ENCODE data around the gene PGAM5. TPM values are rescaled to one million over a fixed set of nuclear protein-coding genes. Genes with fewer than 3 reads are reported as not detected.

PGAM5 gene
- total and polyA plus RNA-seq, 2 of the 13 experiments (the other 11 are each of a cell fraction or from before 2014, with no cell fraction given): 18.0 to 77.9 TPM

DNA sequence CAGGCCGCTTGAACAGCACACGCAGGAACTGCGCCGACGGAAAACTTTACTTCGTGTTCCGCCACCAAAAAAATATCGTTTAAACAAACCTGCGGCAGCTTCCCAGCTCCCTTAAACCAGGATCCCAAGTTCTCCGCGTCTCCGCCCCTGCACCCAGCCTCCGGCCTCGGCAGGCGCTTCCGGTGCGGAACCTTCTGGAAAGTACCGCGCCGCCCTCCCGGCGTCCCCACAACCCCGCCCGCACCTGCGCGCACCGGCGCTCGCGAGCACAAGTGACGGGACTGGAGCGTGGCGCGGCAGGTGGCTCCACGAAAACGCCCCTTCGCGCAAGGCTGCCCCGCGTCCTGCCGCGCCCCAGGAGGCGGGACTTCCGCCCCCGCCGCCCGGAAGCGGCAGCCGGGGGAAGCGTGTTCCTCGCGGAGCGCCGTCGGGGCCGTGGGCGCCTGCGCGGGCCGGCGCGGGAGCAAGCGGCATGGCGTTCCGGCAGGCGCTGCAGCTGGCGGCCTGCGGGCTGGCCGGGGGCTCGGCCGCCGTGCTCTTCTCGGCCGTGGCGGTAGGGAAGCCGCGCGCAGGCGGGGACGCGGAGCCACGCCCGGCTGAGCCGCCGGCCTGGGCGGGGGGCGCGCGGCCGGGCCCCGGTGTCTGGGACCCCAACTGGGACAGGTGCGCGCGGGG, at the start of gene PGAM5 (continued):
- TF ChIP-seq, protein P1, sequence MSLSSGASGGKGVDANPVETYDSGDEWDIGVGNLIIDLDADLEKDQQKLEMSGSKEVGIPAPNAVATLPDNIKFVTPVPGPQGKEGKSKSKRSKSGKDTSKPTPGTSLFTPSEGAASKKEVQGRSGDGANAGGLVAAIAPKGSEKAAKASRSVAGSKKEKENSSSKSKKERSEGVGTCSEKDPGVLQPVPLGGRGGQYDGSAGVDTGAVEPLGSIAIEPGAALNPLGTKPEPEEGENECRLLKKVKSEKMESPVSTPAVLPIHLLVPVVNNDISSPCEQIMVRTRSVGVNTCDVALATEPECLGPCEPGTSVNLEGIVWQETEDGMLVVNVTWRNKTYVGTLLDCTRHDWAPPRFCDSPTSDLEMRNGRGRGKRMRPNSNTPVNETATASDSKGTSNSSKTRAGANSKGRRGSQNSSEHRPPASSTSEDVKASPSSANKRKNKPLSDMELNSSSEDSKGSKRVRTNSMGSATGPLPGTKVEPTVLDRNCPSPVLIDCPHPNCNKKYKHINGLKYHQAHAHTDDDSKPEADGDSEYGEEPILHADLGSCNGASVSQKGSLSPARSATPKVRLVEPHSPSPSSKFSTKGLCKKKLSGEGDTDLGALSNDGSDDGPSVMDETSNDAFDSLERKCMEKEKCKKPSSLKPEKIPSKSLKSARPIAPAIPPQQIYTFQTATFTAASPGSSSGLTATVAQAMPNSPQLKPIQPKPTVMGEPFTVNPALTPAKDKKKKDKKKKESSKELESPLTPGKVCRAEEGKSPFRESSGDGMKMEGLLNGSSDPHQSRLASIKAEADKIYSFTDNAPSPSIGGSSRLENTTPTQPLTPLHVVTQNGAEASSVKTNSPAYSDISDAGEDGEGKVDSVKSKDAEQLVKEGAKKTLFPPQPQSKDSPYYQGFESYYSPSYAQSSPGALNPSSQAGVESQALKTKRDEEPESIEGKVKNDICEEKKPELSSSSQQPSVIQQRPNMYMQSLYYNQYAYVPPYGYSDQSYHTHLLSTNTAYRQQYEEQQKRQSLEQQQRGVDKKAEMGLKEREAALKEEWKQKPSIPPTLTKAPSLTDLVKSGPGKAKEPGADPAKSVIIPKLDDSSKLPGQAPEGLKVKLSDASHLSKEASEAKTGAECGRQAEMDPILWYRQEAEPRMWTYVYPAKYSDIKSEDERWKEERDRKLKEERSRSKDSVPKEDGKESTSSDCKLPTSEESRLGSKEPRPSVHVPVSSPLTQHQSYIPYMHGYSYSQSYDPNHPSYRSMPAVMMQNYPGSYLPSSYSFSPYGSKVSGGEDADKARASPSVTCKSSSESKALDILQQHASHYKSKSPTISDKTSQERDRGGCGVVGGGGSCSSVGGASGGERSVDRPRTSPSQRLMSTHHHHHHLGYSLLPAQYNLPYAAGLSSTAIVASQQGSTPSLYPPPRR (CRISPR knock-in tag; IDR thresholded peaks at IDR 0.05; ENCODE audit: borderline replicate concordance): no peak
- TF ChIP-seq, protein P2, sequence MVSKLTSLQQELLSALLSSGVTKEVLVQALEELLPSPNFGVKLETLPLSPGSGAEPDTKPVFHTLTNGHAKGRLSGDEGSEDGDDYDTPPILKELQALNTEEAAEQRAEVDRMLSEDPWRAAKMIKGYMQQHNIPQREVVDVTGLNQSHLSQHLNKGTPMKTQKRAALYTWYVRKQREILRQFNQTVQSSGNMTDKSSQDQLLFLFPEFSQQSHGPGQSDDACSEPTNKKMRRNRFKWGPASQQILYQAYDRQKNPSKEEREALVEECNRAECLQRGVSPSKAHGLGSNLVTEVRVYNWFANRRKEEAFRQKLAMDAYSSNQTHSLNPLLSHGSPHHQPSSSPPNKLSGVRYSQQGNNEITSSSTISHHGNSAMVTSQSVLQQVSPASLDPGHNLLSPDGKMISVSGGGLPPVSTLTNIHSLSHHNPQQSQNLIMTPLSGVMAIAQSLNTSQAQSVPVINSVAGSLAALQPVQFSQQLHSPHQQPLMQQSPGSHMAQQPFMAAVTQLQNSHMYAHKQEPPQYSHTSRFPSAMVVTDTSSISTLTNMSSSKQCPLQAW (CRISPR knock-in tag; IDR thresholded peaks at IDR 0.05): no peak; the same call in 1 of the 2 replicates
- peak; percentile 87 for TF ChIP-seq GATAD2A (CRISPR knock-in tag; IDR thresholded peaks at IDR 0.05)
- no peak for TF ChIP-seq CC2D1A (CRISPR knock-in tag; IDR thresholded peaks at IDR 0.05)
- 0 out of 2 replicates have a peak, but pooled peaks have one; percentile 62 for TF ChIP-seq KDM4B (CRISPR knock-in tag; IDR thresholded peaks at IDR 0.05)
- TF ChIP-seq, protein P3, sequence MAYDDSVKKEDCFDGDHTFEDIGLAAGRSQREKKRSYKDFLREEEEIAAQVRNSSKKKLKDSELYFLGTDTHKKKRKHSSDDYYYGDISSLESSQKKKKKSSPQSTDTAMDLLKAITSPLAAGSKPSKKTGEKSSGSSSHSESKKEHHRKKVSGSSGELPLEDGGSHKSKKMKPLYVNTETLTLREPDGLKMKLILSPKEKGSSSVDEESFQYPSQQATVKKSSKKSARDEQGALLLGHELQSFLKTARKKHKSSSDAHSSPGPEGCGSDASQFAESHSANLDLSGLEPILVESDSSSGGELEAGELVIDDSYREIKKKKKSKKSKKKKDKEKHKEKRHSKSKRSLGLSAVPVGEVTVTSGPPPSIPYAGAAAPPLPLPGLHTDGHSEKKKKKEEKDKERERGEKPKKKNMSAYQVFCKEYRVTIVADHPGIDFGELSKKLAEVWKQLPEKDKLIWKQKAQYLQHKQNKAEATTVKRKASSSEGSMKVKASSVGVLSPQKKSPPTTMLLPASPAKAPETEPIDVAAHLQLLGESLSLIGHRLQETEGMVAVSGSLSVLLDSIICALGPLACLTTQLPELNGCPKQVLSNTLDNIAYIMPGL (CRISPR knock-in tag; IDR thresholded peaks at IDR 0.05; ENCODE audit: borderline replicate concordance in 1 of 2, low read depth in 1 of 2): peak; percentile 41 to 76; a peak in 3 of 4 replicates
- peak; percentile 50; the same call in 1 of the 2 replicates for TF ChIP-seq CBX5 (CRISPR knock-in tag; IDR thresholded peaks at IDR 0.05; ENCODE audit: borderline replicate concordance)
- TF ChIP-seq ZNF382 (CRISPR knock-in tag; IDR thresholded peaks at IDR 0.05; ENCODE audit: borderline replicate concordance): no peak
- peak; percentile 89; the same call in 1 of the 2 replicates for TF ChIP-seq ZNF749 (CRISPR knock-in tag; IDR thresholded peaks at IDR 0.05; ENCODE audit: borderline replicate concordance)
- TF ChIP-seq, protein P4, sequence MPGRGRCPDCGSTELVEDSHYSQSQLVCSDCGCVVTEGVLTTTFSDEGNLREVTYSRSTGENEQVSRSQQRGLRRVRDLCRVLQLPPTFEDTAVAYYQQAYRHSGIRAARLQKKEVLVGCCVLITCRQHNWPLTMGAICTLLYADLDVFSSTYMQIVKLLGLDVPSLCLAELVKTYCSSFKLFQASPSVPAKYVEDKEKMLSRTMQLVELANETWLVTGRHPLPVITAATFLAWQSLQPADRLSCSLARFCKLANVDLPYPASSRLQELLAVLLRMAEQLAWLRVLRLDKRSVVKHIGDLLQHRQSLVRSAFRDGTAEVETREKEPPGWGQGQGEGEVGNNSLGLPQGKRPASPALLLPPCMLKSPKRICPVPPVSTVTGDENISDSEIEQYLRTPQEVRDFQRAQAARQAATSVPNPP (CRISPR knock-in tag; IDR thresholded peaks at IDR 0.05): peak; percentile 97
- TF ChIP-seq KMT2B (CRISPR knock-in tag; IDR thresholded peaks at IDR 0.05): peak; percentile 89
- peak; percentile 46 for TF ChIP-seq HNRNPK (IDR thresholded peaks at IDR 0.05; ENCODE audit: low read depth, low read length, poor library complexity, severe bottlenecking)
- no peak; the same call in 1 of the 2 replicates for TF ChIP-seq ZNF33B (CRISPR knock-in tag; IDR thresholded peaks at IDR 0.05)
- TF ChIP-seq, protein P5, sequence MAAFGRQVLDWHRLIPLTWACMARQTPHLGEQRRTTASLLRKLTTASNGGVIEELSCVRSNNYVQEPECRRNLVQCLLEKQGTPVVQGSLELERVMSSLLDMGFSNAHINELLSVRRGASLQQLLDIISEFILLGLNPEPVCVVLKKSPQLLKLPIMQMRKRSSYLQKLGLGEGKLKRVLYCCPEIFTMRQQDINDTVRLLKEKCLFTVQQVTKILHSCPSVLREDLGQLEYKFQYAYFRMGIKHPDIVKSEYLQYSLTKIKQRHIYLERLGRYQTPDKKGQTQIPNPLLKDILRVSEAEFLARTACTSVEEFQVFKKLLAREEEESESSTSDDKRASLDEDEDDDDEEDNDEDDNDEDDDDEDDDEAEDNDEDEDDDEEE (CRISPR knock-in tag; IDR thresholded peaks at IDR 0.05): peak; percentile 67; the same call in 1 of the 2 replicates
- no peak for TF ChIP-seq MZF1 (CRISPR knock-in tag; IDR thresholded peaks at IDR 0.05; ENCODE audit: borderline replicate concordance)
- TF ChIP-seq ARHGAP35 (CRISPR knock-in tag; IDR thresholded peaks at IDR 0.05; ENCODE audit: borderline replicate concordance): peak; percentile 87
- no peak for TF ChIP-seq STAG1 (CRISPR knock-in tag; IDR thresholded peaks at IDR 0.05)
